Stimulated activated CD8-positive, alpha-beta memory T cell treated with anti-CD3 and anti-CD28 coated beads, Interleukin-4, amount 100 ng/mL, for 48 hours (primary cell): ENCODE measurements around the gene LARGE1.

Source experiments
- DNase-seq: peaks from one replicate; pipeline ENCODE4 v3.0.0-alpha.2; 2020

LARGE1 gene

DNA sequence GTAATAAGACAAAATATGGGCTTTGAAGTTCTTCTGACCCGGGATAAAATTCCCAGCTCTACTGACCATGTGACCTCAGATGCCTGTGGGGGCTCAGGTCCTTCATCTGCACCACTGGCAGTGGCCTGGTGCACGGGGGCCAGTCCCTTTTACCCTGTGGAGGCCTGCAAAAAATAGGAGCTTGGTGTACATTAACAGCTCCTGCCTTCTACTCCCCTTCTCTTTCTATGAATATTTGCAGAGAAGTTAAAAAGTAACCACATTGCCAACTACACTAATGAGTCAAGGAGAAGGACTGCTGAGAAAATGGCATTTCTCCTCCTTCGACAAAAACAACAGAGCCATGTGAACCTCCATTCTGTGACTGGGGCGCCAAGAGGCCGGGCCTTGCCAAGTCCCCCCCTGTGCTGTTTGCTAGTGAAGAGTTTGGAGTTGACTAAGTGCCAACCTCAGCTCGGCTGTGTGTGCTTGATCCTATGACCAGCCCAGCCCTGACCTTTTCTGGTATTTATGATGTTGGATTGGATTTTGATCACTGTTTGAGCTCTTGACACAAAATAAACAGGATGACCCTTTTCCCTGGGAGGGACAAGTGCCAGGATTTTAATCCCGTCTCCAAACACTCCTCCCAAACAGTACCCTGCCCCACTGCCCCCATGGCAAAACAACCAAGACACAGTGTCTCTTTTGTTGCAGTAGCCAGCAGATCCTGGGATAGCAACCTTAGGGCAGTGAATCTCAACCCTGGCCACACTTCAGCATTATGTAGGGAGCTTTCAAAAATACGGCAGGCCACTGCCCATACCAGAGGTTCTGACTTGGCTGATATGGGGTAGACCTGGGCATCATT, 380.1 kb downstream of the LARGE1 start:
- no peak for DNase-seq

DNA sequence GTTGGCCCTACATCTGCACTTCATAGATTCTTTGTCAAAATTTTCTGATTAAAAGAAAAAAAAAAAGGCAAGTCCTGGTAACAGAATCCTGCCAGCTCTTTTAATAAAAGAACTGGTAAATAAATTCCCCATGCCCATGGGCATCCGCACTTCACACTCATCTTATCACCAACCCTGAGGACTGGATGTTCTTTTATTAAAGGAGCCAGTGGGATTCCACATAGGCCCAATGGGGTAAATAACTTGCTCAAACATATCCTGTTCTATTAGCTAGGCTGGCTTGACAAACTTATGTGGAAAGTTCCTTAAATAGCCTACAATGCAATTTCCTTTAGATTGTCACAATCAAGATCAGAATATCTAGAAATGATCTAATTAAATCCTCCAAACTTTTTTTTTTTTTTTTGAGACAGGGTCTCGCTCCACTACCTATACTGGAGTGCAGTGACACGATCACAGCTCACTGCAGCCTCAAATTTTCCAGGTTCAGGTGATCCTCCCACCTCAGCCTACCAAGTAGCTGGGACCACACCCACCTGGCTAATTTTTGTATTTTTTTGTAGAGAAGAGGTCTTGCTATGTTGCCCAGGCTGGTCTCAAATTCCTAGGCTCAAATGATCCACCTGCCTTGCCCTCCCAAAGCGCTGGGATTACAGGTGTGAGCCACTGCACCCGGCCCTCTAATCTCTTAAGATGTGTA, 380.9 kb downstream of the LARGE1 start:
- no peak for DNase-seq

DNA sequence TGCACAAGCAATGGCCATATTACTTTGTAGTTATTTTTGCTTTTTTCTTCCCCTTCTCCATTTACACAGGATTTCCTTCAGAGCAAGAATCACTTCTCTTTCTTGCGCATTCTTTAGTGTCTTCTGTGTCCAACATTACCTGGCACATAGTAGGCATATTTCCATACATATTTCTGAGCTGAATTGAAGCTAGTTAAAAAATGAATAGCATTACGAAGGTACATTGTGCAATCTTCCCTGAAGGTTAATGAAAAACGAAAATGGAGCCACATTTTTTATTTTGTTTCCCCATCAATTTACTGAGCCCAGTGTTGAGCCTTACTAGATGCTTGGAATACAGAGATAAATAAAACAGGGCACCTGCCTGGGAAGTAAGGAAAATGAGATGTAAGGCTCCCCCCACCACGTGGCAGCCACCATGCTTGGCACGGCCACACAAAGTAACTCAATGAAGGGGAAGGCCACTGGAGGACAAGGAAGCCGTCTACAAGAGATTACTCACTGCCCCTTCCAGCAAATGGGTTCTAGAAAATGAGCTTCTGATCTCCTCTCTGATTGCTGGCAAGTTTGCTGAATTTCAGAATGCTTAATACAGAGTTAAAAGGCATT, 381.9 kb downstream of the LARGE1 start:
- DNase-seq, result no peak

DNA sequence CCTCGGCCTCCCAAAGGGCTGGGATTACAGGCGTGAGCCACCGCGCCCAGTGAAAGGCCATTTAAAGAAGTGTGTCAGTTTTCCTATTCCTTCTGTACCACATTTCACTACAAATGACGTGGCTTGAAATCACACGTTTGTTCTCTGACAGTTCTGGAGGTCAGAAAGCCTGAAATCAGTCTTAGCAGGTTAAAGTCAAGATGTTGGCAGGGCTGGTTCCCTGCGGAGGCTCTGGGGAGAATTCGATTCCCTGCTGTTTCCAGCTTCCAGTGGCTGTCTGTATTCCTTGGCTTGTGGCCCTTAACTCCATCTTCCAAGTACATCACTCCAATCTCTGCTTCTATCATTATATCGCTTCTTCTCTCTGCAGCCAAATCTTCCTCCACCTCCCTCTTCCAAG, 383.2 kb downstream of the LARGE1 start:
- DNase-seq, result no peak

DNA sequence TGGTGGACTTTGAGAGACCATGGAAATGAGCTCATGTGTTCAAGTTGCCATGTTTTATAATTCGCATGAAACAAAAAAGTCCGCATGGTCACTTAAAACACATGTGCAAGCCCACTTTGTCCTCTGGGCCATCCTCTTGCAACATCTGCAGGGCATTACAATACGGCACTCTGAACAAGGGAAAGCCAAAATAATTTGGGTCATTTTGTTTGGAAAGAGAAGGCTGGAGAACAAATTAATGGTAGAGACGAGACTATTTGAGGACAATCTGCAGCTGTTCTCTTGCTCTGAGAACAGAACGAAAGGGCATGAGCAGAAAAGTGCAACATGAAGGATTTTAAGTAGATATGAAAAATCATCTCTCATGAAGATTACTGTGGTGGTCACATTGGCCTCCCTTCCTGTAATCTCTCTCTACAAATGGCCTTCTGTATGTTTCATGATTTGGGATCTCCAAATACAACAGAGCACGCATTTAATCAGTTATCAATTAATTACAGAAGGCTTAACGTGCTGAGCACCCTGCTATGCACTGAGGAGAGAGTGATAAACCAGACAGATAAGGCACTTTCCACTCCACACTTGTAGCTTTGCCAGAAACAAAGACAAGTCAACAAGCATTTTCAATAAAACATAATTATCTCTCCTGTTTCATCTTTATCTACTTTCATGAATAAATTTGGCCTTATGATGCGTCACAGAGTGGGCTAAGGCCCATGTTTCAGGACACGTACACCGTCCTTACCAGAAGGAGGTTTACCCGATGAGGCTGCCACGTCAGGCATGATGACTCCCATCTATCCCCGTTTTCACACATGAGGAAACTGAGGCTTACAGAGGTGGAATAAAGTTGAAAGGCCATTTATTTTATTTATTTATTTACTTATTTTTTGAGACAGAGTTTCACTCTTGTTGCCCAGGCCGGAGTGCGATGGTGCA, 384.1 kb downstream of the LARGE1 start:
- DNase-seq, result no peak

DNA sequence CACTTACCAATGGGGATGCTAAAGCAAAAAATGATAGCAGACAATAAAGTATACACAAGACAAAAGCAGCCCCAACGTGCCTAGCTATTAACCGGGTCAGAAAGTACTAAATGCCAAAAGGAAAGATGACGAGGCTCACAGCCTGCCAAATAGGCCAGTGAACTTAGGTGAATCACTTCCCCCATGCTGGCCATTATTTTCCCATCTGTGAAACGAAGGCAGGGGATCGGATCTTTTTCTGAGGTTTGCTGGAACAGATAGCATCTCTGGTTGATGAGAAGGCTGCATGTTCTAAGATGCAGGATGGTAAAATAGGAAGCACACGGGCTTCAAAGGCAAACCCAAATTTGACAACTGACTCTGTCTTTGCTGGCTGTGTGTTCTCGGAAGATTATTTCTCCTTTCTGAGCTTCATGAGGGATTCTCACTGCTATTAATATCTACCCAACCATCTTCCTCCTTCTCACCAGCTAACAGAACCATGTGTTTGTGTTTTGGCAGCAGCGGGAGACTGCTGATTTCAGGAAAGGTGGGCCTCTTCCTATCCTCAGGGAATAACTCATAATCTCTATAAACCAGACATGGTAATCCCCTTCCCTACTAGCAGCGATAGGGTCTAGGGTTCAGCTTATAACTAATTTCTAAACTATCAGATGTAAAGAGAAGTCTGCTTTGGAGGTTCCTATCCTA, 390.7 kb downstream of the LARGE1 start:
- DNase-seq, result no peak

DNA sequence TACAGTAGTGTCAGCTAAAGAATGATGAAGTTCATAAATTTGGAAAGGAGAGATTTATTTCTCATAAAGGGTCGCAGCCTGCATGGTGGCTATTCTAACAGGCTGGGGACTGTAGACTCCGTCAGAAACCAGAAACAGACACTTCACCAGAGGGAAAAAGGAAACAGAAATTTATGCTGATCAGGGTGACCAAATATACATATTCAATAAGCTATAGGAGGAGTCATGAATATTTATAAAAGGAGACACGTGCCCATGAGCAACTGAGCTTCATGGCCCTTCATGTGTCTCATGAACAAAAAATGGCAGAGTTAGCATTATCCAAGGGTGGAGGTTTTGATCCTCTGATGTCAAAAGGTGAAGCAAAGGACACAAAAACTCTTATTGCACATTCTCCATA, 392.1 kb downstream of the LARGE1 start:
- DNase-seq, result no peak

DNA sequence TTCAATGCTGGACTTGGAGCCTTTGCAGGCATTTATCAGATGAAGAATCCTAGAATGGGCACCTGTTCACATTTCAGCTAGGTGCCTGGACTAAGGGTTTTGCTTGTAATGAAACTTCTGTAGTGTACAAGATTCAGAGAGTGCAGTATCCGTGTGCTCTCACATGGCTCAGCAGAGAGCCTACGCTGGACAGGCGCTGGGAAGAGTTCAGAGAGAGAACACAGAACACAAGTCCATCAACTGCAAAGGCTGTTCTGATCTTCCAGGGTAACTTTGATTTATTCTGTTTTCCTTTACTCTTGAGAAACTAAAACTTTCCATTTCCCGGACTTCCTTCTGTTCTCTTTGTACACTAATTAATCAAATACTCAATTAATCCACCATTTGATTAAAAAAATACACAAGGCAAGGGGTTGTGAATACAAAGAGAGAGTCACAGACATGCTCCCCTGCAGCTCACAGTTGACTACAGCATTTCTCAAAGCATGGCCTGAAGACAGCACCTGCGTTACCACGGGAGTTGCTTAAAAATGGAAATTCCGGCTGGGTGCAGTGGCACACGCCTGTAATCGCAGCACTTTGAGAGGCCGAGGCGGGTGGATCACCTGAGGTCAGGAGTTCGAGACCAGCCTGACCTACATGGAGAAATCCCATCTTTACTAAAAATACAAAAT, 393.7 kb downstream of the LARGE1 start:
- no peak for DNase-seq

DNA sequence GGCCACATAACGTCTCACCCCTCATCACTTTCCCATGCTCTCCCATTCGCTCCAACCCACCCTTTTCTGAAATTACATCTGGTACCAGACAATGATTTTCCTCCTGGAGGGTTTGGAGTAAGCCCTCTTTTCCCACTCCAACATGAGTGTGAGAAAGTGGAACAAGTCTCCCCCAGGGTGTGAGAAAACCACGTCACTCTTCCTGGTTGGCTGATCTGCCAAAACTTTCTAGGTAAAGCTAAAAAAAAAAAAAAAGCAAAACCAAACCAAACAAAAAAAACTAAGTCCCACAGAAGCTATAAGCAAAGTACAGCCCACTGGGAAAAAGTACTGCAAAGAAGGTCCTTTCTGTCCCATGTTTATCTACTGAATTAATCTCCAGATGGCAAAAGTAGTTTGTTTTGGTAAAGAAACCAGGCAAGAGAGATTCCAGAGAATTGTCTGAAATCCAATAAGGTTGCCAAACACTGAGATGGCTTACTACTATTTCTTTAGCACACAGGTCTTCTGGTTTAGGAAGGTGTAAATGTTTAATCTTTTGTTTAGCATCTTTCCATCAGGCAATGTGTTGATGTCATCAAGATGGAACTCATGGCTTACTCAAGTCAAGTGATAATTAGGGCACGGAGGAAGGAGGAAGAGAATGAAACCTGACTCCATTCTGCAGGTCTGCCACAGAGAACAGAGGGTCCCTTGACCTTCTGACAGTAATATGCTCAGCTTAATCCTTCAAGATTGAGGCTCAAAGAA, 395.6 kb downstream of the LARGE1 start:
- DNase-seq, result no peak

DNA sequence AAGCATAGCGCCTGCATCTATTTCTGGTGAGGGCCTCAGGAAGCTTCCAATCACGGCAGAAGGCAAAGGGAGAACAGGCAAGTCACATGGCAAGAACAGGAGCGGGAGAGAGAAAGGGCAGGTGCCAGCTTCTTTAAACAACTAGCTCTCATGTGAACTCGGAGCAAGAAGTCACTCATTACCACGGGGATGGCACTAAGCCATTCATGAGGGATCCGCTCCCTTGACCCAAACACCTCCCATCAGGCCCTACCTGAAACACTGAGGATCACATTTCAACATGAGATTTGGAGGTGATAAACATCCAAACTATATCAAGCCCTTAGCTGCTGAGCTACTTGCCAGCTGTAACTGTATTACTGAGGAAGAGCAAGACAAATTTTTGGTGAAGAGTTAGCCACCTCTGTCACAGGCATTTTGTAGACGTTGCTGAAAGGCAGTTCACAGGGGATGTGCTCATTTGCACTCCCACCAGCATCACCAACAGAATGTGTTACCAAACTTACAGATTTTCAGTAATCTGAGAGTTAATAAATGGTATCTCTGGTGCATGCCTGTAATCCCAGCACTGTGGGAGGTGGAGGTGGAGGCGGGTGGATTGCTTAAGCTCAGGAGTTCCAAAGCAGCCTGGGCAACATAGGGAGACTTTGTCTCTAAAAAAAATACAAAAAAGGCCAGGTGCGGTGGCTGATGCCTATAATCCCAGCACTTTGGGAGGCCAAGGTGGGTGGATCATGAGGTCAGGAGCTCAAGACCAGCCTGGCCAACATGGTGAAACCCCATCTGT, 398.2 kb downstream of the LARGE1 start:
- no peak for DNase-seq

DNA sequence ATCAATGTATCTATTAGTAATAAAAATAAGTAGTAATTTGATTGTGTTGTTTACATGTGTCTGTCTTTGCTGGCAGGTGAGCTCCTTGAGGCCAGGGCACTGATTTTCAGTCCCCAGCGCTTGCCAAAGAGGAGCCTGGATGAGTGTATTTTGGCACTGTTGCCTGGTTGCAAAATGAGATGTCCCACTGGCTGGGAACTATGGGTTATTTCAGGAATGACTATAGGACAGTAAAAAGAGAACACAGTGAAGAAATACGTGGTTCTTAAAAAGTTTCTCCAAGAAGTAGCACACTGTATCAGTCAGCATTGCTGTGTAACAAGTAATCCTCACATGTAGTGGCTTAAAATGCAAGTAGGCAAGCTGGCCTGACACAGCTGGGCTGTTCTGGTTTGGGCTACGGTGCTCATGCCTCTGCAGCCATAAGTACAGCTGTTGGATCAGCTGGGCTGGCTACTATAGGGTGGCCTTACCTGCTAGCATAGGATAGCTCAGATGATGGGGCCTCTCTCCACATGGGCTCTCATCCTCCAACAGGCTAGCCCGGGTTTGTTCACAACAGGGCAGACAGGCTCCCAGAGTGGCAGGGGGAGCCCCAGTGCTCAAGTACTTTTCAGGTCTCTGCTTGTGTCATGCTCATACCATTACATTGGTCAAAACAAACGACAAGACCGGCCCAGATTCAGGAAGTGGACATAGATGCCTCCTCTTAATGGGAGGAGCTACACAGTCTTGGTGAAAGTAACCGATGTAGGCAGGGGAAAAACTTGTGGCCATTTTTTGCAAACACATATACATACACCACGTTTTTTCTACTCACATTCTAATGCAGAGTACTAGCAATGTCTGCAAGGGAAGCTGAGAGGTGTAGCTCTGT, 399.1 kb downstream of the LARGE1 start:
- no peak for DNase-seq

DNA sequence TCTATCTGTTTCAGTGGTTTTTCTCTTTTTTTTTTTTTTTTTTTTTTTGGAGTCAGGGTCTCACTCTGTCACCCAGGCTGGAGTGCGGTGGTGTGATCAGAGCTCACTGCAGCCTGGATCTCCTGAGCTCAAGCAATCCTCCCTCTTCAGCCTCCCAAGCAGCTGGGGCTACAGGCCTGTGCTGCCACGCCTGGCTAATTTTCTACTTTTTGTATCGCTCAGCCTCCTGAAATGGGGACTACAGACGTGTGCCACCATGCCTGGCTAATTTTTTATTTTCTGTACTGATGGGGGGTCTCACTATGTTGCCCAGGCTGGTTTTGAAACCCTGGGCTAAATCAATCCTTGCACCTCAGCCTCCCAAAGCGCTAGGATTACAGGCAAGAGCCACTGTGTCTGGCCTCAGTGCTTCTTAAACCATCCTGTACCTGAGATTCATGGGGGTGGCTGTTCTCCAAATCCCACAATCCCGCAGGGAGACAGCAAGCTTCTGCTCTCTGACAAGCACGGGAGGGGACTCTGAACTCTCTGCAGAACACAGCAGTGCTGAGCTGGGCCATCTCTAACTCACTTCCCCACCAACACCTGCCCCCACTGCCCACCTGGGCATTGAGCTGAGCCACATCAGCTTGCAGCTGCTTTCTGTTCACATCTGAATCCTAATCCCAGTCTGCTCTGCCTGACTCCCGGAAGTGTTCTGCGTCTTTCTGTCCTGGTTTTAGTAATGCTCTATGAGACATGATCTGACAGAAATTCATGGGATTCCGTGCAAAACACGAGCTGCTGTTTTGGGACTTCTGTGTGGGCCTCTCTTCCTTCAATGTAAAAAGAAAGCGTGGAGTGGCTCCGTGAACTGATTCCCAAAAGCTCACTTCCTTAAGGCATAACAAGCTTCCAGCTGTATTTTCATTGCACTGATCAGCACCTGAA, 400.0 kb downstream of the LARGE1 start:
- DNase-seq, result no peak

DNA sequence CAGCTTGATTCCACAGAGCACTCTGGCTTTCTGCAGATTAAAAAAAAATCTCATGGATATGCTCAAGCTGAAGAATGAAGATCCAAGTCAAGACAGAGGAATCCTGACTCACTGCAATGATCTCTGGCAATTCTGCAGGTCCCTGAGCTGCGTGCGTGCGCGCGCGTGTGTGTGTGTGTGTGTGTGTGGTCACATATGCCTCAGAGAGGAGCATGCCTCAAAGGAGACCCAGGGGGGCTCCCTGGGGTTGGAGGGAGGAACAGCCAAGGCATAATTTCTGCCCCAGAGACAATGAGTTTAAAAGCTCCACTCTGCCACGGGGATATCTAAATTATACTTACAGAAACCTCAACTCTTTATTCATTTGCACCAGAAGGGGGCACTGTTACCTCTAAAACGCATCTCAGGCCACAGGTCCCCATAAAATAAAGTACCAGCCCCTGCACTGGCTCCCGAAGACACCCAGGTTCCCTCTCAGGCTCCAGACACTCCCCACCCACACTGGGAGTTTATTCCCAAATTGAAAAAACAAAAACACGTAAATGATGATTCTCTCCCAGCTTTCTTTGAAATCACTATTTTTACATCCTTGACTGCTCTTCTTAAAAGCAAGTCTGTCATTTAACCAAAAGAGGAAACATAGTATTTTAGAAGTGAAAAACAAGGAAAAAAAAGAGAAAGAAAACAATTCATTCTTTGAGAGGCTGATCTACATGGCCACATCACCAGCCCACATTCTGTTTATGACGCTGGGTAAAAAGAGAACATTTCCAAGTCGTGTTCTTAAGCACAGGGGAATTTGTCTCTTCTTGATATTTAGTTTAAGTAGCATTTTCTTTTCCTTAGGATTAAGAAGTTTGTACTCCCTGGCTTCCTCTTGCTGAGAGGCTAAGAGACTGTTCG, 401.0 kb downstream of the LARGE1 start:
- peak; percentile 24 for DNase-seq

DNA sequence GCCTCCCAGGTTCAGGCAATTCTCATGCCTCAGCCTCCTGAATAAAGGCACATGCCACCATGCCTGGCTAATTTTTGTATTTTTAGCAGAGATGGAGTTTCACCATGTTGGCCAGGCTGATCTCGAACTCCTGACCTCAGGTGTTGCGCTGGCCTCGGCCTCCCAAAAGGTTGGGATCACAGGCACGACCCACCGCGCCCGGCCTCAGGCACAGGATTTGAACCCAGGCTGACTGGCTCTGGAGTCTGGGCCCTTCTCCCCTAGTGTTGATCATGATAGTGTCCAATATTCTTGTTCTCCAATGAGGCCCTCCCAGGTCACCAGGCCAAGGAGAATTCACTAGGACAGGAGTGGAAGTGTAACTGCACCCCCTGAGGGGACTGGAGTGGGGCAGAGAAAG, 401.9 kb downstream of the LARGE1 start:
- DNase-seq, result no peak

DNA sequence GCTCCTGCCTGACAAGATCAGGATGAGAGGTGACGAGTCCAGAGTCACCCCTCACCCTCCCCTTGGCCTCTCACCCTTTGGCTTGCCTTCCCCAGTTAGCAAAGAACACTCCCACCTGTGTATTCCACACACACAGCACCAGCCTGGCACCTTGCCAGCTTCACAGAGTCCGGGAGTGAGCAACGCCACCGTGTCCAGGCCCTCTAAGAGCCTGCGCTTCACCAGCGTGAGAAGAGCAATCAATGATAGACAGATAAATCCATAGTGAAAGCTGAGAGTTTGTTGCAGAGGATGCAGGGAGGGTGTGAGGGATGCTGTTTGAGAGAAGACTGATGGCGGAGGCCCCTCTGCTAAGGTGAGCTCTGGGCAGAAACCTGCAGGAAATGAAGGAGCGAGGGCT, 404.5 kb downstream of the LARGE1 start:
- DNase-seq, result no peak
